T-helper 2 cell treated with Interferon-gamma antibody and Interleukin-4, amounts not matched to agents 100 ng/mL and 5 ng/mL, for 36 hours (primary cell): ENCODE results near the gene ARFGAP1. TPM values are rescaled to one million over a fixed set of nuclear protein-coding genes. Genes with fewer than 3 reads are reported as not detected.
"Not testable (repeated sequence)": the region's sequence is repeated elsewhere in the genome, so short reads cannot be mapped to it uniquely, and the experiment has no call there.

Experiments
- intact Hi-C: fragments of 100-400 bp; cut with micrococcal nuclease; formaldehyde crosslinking; loops from one replicate; pipeline ENCODE4 v1.15.1; 2023
- total RNA-seq: library from RNA; stranded (reverse); gene quantifications from 2 replicates; pipeline ENCODE4 v1.2.3, GENCODE V29; 2022

Gene ARFGAP1
- total RNA-seq, 1 donor from 2014 or later = 84.9 TPM

GRCh38 chr20:63290136-63290676, 17.6 kb downstream of the ARFGAP1 start:
- intact Hi-C loops = no loop called here

DNA sequence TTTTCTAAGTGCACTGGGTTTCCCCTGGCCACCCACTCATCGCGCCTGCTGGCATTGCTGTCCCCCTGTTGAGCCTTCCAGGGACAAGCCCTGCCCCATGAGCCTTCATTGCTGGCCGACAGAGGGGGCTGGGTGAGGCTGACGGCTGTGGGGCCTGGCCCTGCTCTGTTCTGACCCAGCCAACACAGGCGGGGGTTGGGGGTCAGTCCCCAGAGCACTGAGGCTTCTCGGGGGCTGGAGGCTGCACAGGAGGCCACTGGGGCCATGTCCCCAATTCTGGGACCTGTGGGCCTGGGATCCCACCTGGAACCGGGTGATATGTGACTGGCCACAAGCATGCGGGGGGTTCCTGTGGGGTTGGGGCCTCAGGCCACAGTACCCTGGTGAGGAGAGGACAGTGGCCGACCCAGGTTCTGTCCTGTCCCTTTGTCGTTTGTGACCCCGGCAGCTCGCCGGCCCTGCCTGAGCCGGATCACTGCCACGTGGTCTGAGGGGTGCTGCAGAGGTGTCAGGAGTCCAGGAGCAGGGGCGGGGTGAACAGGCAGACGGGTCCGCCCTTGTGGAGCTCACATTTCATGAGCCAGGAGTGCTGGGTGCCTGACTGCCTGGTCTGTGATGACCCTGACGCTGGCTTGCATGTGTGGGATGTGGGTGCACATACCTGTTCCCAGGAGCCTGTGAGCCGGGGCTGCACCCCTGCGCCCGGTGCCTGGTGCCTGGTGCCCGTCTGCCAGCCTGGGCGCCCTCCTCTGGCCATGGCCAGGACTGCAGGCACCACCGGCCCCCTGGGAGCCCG, 18.3 kb downstream of the ARFGAP1 start:
- intact Hi-C loops = loop anchor here (1.0 kb wide), 1 partner anchor 68 kb away; no protein-coding TSS in a partner anchor

GRCh38 chr20:63291811-63292210, 19.2 kb downstream of the ARFGAP1 start:
- intact Hi-C loops = loop anchor here (1.0 kb wide), 1 partner anchor 69 kb away; no protein-coding TSS in a partner anchor

- intact Hi-C loops = no loop called here
Observed at GRCh38 chr20:63292292-63292701, 19.7 kb downstream of the ARFGAP1 start.

GRCh38 chr20:63292904-63293303, 20.3 kb downstream of the ARFGAP1 start, which contains the start of gene COL20A1:
TSS of gene COL20A1 (plus strand) at chr20:63293186. CDS start at chr20:63295108, 1,922 bp downstream.
- intact Hi-C loops = no loop called here

DNA sequence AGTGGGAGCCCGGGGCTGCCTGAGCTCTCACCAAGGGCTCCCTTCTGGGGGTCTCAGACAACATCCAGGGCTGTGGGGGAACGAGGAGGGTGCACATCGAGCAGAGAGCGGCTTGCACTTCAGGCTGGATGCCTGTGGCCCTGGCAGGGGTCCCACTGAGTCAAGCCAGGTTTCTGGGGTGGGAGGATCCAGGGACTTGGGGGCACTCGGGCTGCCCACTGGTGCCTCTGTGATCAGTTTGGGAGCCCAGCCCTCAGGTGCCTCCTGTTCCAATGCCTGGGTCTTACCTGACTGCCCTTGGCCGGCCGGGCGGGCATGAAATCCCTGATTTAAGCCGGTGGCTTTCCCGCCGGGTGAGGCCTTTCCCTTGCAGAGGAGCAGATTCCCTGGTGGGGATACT, 20.8 kb downstream of the ARFGAP1 start:
- intact Hi-C loops = no loop called here

DNA sequence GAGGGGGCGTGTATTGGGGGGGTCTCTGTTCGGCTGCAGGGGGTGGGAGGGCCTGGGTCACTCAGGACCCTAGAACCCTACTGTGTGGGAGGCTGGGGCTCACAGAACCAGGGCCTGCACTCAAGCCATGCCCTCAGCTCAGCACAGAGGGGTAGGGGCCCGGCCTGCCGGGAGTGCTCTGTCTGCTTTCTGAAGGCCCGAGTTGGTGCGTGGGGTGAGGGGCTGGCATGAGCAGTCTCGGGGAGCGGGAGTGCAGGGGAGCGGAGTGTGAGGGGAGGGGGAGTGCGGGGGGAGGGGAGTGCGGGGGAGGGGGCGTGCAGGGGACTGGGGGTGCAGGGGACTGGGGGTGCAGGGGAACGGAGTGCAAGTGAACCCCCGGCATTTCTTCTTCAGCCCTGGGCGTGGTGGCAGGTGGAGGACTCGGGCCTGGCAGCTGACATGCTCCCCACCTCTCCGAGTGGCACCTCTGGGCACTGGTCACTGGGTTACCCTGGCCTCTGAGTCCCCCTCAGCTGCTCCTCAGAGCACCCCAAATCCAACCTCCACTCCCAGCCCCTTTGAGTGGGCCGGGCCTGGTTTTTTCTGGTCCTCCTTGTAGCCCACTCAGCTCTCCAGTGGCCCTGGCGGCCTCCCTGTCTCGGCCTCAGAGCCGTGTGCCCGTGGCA, 21.4 kb downstream of the ARFGAP1 start:
- intact Hi-C loops = no loop called here

DNA sequence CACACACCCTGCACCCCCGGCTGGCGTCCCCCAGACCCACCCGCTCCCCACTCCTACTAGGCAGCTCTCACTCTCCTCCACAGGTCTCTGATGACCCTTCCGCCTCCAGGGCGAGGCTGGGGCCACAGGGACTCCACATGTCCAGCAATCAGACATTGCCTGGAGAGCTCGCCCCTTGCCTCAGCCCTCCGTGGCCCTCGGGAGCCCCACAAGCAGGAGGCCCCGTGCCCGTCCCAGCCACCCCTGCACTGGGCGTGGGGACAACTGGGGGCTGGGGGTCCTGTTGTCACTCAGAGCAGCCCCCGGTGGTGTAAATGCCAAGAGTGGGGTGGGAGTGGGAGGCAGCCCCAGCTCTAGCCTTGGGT, 21.9 kb downstream of the ARFGAP1 start:
- intact Hi-C loops = no loop called here

GRCh38 chr20:63295018-63295417, 22.4 kb downstream of the ARFGAP1 start:
- intact Hi-C loops = no loop called here

DNA sequence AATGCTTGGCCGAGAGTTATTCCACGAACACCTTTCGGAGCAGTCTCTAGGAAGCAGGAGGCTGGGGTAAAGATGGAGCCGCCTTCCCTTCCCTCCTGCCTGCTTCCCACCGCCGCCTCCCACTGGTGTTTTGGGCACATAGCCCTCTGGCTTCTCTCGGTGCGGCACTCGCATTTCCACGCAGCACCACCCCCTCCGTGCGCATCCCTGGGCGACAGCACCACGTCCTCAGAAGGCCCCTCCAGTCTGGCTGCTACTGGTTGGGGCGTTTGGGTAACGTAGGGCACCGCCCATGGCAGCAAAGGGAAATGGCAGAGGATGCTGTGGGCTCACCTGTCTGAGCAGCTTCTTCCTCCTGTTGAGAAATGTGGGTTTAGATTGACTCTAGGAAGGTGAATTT, 22.8 kb downstream of the ARFGAP1 start:
- intact Hi-C loops = no loop called here

DNA sequence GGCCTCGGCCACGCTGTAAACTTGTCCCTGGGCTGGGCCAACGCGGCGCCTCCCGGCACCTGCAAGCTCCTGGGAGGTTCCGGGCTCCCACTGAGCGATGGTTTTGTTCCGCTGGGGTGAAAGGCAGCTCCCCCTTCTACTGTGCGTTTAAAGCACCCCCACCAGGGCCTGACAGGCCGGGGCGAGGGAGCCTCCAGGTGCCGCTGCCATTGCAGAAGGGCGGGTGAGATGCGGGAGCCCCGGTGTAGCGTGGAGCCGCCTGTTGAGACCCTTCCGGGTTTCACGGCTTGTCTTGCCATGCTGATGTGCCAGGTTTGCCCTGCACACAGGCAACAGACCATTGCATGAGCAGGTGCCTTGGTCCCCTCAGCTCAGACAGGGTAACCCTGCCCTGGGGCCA, 23.2 kb downstream of the ARFGAP1 start:
- intact Hi-C loops = no loop called here

DNA sequence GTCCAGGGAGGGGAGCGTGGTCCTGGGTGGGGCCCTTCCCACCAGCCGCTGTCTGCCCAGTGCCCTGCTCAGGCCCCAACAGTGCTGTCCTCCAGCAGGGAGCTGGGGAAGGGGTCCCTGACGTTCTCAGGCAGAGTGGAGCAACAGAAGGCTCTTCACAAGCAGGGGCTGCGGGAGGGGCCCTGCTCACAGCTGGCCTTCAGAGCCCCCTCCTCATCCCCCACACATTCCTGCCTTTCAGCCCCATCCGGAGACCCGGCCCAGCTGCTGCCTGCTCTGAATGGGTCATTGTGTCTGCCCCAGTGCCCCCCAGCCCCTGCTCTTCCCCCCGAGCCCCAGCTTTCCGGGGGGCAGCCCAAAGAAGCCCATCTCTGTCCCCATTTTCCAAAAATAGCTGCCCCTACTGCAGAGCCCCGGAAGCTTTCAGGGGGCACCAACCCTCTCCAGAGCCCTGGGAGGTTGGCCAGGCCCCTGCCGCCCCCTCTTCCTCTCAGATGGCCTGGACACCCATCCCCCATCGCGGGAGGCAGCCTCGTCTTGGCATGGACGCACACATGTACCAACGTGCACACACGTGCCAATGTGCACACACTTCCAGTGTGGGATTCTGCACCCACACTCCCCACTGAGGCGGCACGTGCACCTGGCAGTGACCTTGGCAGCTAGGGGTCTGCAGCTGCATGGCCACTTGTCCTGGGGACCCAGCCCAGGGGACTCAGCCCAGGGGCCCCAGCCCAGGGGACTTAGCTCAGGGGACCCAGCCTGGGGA, 24.1 kb downstream of the ARFGAP1 start:
- intact Hi-C loops = no loop called here

DNA sequence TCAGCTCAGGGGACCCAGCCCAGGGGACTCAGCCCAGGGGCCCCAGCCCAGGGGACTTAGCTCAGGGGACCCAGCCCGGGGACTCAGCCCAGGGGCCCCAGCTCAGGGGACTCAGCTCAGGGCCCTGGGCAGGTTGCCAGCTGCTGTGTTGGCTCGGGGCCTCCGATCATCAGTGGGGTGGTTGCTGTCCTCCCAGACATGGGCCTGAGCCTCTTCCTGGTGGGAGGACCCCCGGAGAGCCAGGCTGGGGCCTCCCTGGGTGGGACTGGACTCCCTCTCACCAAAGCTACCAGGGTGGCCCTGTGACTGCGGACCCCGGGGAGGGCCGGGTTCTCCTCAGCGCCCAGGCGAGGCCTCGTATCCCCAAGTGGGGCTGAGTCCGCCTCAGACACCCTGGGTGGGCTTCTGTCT, 24.8 kb downstream of the ARFGAP1 start:
- intact Hi-C loops = no loop called here

- intact Hi-C loops = no loop called here
Observed at GRCh38 chr20:63297796-63298572, 25.4 kb downstream of the ARFGAP1 start.

DNA sequence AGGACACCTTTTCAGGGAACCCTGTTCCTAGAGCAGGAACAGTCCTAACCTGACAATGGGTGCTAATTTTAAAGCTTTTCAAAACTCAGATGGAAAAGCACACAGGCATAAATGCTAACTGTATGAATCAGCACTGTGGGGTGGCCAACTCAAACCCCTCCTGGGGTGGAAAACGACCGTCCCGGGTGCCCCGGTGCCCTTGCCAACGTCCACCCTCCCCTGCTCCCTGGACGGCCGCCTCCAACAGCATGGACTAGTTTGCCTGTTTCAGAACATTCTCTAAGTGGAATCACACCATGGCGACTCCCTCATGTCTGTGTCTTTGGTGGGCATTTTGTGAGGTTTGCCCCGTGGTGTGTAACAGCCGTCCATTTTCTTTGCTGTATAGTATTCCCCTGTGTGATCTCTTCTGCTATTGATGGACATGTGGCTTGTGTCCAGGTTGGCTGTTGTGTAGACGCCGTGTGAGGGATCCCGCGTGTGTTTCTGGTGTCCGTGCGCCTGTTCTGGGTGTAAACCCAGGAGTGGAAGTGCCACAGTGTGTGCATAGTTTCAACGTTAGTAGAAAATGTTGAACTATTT, 26.2 kb downstream of the ARFGAP1 start:
- intact Hi-C loops = no loop called here

- intact Hi-C loops = no loop called here
Observed at GRCh38 chr20:63301671-63302070, 29.1 kb downstream of the ARFGAP1 start.

GRCh38 chr20:63303095-63303666, 30.6 kb downstream of the ARFGAP1 start:
- intact Hi-C loops = no loop called here

DNA sequence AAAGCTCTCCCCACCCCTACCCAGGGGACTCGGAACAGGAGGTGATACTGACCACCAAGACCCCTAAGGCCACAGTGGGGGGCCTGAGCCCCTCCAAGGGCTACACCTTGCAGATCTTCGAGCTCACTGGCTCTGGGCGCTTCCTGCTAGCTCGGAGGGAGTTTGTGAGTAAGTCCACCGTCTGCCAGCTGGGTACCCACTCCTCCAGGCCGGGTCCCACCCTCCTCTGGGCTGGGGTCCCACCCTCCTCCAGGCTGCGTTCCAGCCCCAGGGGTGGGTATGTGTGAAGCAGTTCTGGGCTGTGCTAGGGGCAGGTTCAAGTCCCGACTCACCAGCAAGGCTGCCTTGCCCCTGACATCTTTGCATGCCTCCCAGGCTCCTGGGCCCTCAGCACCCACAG, 32.8 kb downstream of the ARFGAP1 start:
- intact Hi-C loops = no loop called here

- intact Hi-C loops = not testable (repeated sequence)
Observed at GRCh38 chr20:63305933-63306672, 33.5 kb downstream of the ARFGAP1 start.
